Duodenal mucosa (tissue), 2 donors: Measurements from ENCODE around the gene AGFG1.

Experiments used
- H3K27ac ChIP-seq: one replicate; pipeline ENCODE4 v1.7.0; 2013; ENCODE audit warnings: low read depth, low read length
- H3K27me3 ChIP-seq, 2 donors: one replicate each; pipeline ENCODE4 v1.7.0; 2013; ENCODE audit warnings: low read length in 2 of 2, control low read depth in 1 of 2; ENCODE audit not compliant: insufficient read depth in 2 of 2, control insufficient read depth in 1 of 2
- H3K36me3 ChIP-seq, 2 donors: one replicate each; pipeline ENCODE4 v1.7.0; 2013; ENCODE audit warnings: low read length in 2 of 2, control low read depth in 1 of 2; ENCODE audit not compliant: insufficient read depth in 2 of 2, control insufficient read depth in 1 of 2
- H3K4me1 ChIP-seq, 2 donors: one replicate each; pipeline ENCODE4 v1.7.0; 2013; ENCODE audit warnings: low read length in 2 of 2, control low read depth in 1 of 2; ENCODE audit not compliant: insufficient read depth in 2 of 2, control insufficient read depth in 1 of 2
- H3K4me3 ChIP-seq, 2 donors: one replicate each; pipeline ENCODE4 v1.7.0; 2013; ENCODE audit warnings: low read length in 2 of 2, low read depth in 1 of 2
- H3K9ac ChIP-seq, 2 donors: one replicate each; pipeline ENCODE4 v1.7.0; 2013; ENCODE audit warnings: low read length in 2 of 2, low read depth in 1 of 2
- H3K9me3 ChIP-seq, 2 donors: one replicate each; pipeline ENCODE4 v1.7.0; 2013; ENCODE audit warnings: low read length in 2 of 2, control low read depth in 1 of 2; ENCODE audit not compliant: control insufficient read depth in 1 of 2

Gene AGFG1

DNA sequence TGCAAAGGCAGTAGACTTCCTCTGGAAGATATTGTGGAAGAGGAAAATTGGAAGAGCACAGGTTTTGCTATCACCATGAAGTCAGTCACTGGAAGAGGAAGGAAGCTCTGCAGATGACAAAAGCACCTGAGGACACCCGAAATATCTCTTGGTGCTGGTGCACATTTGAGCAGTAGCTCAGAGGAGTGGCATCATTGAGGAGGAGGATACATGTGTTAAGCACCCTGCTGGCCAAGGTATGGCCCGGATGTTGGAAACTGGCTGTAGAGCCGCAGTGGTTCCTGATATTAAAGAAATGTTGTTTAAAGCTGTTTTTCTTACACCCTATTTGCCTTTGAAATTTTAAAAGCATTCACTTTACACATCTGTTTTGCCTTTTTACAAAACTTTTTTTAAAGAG lies 94.1 kb downstream of the AGFG1 start:
- no peaks in the 10 kb centered on the region for H3K27me3 ChIP-seq
- H3K4me1 ChIP-seq, result no peaks in the 10 kb centered on the region
- H3K9me3 ChIP-seq, result no peaks in the 10 kb centered on the region
- no peak overlapping the region for H3K9ac ChIP-seq
- H3K27ac ChIP-seq, result no peak overlapping the region
- peaks cover 0 to 3% of the 10 kb centered on the region in 2 donors for H3K36me3 ChIP-seq
- H3K4me3 ChIP-seq, result no peak overlapping the region

- Histone ChIP-seq H3K9ac (no peak overlapping the region), H3K4me1 (no peaks in the 10 kb centered on the region), H3K27ac (no peak overlapping the region), H3K36me3 (peaks cover 0 to 3% of the 10 kb centered on the region in 2 donors), H3K4me3 (no peak overlapping the region), H3K27me3 (no peaks in the 10 kb centered on the region), H3K9me3 (no peaks in the 10 kb centered on the region)
Measured at GRCh38 chr2:227568852-227569169, 96.9 kb downstream of the AGFG1 start.

- Histone ChIP-seq H3K4me1 (no peaks in the 10 kb centered on the region), H3K4me3 (no peak overlapping the region), H3K27me3 (no peaks in the 10 kb centered on the region), H3K36me3 (no peaks in the 10 kb centered on the region), H3K9ac (no peak overlapping the region), H3K27ac (no peak overlapping the region), H3K9me3 (no peaks in the 10 kb centered on the region)
Measured at GRCh38 chr2:227570615-227571014, 98.7 kb downstream of the AGFG1 start.

DNA sequence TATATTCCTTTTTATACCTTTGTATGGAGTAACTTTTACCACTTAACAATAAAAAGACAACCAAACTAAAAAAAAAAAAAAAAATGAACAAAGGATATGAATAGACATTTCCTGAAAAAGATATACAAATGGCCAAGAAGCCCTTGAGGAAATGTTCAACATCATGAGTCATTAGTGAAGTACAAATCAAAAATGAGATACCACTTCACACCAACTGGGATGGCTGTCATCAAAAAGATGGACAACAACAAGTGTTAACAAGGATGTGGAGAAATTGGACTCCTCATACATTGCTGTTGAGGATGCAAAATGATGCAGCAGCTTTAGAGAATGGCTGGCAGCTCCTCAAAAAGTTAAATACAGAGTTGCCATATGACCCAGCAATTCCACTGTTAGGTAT lies 104.2 kb downstream of the AGFG1 start:
- H3K4me3 ChIP-seq, result no peak overlapping the region
- H3K27me3 ChIP-seq, result no peaks in the 10 kb centered on the region
- no peaks in the 10 kb centered on the region for H3K36me3 ChIP-seq
- H3K9me3 ChIP-seq, result no peaks in the 10 kb centered on the region
- no peak overlapping the region for H3K27ac ChIP-seq
- H3K9ac ChIP-seq, result no peak overlapping the region
- H3K4me1 ChIP-seq, result no peaks in the 10 kb centered on the region

DNA sequence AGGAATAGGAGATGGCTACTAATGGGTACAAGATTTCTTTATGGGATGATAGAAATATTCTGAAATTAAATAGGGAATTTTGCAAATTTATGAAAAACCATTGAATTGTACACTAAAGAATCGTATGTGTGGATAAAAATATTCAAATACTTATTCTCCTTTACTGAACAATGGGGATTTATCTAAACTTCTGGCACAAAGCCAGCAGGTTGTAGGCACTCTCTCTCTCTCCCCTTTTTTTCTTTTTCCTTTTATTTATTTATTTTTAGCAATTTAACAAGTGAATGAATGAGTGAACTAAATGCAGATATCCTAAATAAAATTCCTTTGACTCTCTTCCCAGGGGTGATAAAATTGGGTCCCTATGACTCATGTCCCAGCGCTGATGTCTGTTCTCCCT lies 104.9 kb downstream of the AGFG1 start:
- no peaks in the 10 kb centered on the region for H3K27me3 ChIP-seq
- H3K9me3 ChIP-seq, result no peaks in the 10 kb centered on the region
- H3K4me1 ChIP-seq, result no peaks in the 10 kb centered on the region
- H3K9ac ChIP-seq, result no peak overlapping the region
- H3K27ac ChIP-seq, result no peak overlapping the region
- H3K36me3 ChIP-seq, result no peaks in the 10 kb centered on the region
- H3K4me3 ChIP-seq, result no peak overlapping the region

- H3K9ac ChIP-seq, result no peak overlapping the region
- H3K9me3 ChIP-seq, result peaks cover 3 to 6% of the 10 kb centered on the region in 2 donors
- H3K36me3 ChIP-seq, result no peaks in the 10 kb centered on the region
- H3K27ac ChIP-seq, result no peak overlapping the region
- H3K4me1 ChIP-seq, result no peaks in the 10 kb centered on the region
- no peak overlapping the region for H3K4me3 ChIP-seq
- no peaks in the 10 kb centered on the region for H3K27me3 ChIP-seq
Measured at GRCh38 chr2:227577555-227577954, 105.6 kb downstream of the AGFG1 start.

DNA sequence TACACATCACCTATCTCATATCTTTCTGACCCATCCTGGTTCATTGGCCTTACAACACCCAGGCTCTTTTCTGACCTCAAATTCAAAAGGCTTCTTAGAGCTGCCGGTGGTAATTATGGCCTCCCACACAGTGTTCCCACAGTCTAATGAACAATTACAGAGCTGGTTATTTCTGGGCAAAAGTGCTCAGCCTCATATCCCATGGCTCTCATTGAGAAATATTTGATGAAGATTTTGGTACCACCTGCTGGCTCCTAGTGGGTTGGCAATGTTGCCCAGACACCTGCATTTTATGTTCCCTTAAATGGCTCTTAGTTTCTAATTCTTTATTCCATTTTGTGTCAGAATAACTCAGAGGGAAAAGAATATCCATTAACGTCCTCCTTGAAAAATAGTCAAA lies 106.7 kb downstream of the AGFG1 start:
- H3K9ac ChIP-seq, result no peak overlapping the region
- H3K4me3 ChIP-seq, result no peak overlapping the region
- H3K9me3 ChIP-seq, result peaks cover 5 to 12% of the 10 kb centered on the region in 2 donors
- H3K4me1 ChIP-seq, result no peaks in the 10 kb centered on the region
- no peaks in the 10 kb centered on the region for H3K27me3 ChIP-seq
- H3K27ac ChIP-seq, result no peak overlapping the region
- H3K36me3 ChIP-seq, result no peaks in the 10 kb centered on the region

GRCh38 chr2:227579791-227580190 lies 107.8 kb downstream of the AGFG1 start:
- Histone ChIP-seq H3K9ac (no peak overlapping the region), H3K9me3 (peaks cover 5 to 12% of the 10 kb centered on the region in 2 donors), H3K36me3 (no peaks in the 10 kb centered on the region), H3K4me3 (no peak overlapping the region), H3K27me3 (no peaks in the 10 kb centered on the region), H3K4me1 (no peaks in the 10 kb centered on the region), H3K27ac (no peak overlapping the region)

DNA sequence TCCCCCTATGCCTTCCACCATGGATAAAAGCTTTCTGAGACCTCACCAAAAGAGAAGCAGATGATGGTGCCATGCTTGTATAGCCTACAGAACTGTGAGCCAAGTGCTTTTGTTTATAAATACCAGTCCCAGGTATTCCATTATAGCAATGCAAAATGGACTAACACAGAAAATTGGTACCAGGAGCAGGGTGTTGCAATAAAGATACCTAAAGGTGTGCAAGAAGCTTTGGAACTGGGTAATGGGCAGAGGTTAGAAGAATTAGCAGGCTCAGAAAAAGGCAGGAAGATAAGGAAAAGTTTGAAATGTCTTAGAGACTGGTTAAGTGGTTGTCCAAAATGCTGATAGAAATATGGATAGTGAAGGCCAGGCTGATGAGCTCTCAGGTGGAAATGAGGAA lies 110.4 kb downstream of the AGFG1 start:
- H3K9ac ChIP-seq, result no peak overlapping the region

GRCh38 chr2:227592694-227593387 lies 120.9 kb downstream of the AGFG1 start:
- Histone ChIP-seq H3K27me3 (peaks cover 0 to 6% of the 10 kb centered on the region in 2 donors), H3K9ac (no peak overlapping the region), H3K36me3 (no peaks in the 10 kb centered on the region), H3K4me1 (no peaks in the 10 kb centered on the region), H3K9me3 (no peaks in the 10 kb centered on the region), H3K4me3 (no peak overlapping the region), H3K27ac (no peak overlapping the region)

More for the DNA sequence above, 110.4 kb downstream of the AGFG1 start:
- H3K4me3 ChIP-seq, result no peak overlapping the region
- no peaks in the 10 kb centered on the region for H3K4me1 ChIP-seq
- no peak overlapping the region for H3K27ac ChIP-seq
- peaks cover 5 to 12% of the 10 kb centered on the region in 2 donors for H3K9me3 ChIP-seq
- H3K36me3 ChIP-seq, result no peaks in the 10 kb centered on the region
- no peaks in the 10 kb centered on the region for H3K27me3 ChIP-seq

DNA sequence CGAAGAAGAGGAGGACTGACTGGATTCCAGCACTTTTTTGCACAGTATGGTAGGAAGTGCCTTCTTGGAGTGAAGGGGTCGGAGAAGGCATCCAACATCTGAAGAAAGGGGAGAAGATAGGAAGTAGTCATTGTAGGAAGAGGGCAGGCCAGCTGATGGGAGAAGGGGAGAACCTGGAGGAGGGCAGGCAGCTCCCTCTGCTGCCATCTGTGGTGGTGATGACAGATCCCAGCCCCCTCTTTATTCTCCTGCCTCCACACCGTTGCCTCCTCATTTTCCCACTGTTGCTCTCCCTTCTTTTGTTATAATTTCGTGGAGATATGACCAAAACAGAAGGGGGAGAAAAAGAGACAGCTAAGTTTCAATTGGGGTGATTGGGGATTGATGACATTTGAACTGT lies 123.8 kb downstream of the AGFG1 start:
- no peaks in the 10 kb centered on the region for H3K4me1 ChIP-seq
- H3K4me3 ChIP-seq, result no peak overlapping the region

More for the DNA sequence above, 123.8 kb downstream of the AGFG1 start:
- Histone ChIP-seq H3K9me3 (no peaks in the 10 kb centered on the region), H3K27ac (no peak overlapping the region), H3K27me3 (peaks cover 0 to 6% of the 10 kb centered on the region in 2 donors), H3K36me3 (no peaks in the 10 kb centered on the region), H3K9ac (no peak overlapping the region)
